Fibroblast of skin of right biceps (primary cell): Measurements from ENCODE around the gene PTPRJ.
A peak's percentile ranks its signal among the peaks of the same experiment; 100 is the strongest.
"Not testable (repeated sequence)": the region's sequence is repeated elsewhere in the genome, so short reads cannot be mapped to it uniquely, and the experiment has no call there.

ENCODE experiments used
- DNase-seq: peaks from one replicate; pipeline ENCODE4 v3.0.0-alpha.2; 2013

The PTPRJ gene

DNA sequence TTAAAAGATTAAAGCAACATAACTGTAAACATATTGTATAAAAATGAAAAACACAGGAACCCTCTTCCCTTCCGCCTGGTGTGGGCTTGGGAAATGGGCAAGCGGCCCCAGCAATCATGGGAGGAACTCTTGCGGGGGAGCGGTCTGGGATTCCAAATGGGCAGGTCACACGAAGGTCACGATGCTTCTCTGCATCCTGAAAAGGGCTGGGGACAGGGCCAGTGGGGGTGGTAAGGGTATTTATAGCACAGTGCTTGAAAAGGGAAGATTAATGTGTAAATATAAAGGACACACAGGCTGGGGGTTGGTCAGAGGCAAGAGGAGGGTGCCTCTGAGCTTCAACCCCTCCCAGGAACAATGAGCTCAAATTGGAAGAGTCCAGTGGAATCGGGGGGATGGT is 189.4 kb downstream of the PTPRJ start:
- peak; percentile 40 for DNase-seq

DNA sequence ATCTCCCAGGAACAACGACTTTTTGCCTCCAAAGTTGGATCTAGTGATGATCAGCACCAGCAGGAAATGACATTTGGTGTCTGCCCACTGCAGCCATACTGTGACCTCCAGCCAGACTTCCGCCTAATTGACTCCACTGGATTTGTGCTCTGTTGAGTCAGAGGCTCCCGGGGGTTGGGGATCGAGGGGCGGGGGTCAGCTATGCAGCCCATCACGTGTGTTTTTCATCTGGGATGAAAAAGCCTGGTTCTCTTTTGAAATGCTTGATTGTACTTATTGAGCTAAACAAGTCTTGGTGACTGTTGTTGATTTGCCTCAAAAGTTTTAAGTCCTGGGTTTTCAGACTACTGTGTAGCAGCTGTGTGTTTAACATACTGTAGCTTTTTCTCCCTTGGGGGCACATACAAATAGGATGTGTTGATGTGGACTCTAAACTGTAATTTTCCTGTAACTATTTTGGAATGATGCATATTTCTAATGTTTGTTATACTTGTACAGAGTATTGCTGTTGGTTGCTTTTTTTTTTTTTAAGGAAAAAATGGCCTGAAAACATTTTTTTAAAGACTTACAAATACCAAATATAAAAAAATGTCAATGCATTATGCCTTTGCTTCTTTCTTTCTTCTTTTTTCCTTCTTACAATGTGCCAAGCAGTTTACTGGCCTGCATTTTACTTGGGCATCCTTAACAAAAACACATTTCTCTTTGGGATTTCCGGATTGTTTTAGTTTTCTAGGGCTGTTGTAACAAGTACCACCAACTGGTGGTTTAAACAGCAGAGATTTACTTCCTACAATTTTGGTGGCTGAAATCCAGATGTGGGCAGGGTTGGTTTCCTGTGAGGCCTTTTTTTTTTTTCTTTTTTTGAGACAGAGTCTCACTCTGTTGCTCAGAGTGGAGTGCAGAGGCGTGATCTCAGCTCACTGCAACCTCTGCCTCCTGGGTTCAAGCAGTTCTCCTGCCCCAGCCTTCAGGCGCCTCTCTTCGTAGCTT is 190.2 kb downstream of the PTPRJ start:
- peak; percentile 55 for DNase-seq

DNA sequence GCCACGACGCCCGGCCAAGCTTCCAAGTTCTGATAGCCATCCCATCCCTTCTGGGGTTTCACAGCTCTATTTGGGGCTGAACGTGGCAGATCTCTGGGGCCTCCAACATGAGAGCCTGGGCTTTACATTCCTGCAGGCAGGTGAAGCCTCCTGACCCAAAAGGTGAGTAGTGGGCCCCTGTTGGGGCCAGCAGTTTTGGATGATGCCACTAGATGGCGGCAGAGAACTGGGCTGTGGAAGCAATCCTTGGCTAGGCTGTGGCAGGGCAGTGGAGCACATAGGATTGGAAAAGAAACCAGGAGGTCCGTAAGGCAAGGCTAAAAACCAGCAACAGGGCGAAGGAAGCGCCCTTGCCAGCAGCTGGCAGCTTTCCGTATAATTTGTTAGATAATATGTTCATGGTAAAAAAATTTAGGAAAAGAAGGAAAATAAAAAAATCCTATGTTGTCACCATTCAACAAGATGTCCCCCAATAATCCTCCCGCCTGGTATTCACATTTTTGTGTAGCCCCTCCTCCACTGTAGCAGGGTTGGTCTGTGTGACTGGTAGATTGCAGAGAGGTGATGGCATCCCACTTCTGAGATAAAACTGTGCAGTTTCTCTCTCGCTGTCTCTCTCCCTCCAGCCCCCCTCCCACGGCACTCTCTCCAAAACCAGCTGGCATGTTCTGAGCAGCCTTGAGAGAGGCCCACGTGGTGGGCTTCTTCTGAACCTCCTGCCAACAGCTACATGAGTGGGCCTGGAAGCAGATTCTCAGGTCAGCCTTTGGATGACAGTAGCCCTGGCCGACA is 192.7 kb downstream of the PTPRJ start:
- DNase-seq, result peak; percentile 58

DNA sequence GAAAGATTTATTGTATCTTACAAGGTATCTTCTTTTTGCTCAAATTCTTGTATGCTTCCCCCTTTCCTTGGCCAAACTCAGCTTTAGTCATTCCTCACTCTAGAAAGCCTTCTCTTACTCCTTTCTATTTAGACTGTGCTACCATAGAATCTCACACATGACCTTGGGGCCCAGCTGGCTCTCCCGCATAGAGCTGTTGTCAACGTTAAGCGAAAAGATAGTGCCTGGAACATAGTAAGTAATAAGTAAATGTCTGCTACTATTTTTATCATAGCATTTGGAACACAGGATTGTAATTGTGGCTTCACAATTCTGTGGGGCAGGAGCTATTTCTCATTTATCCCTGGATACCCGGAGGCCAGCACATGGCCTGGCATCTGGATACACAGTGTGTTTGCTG is 197.3 kb downstream of the PTPRJ start:
- no peak for DNase-seq

DNA sequence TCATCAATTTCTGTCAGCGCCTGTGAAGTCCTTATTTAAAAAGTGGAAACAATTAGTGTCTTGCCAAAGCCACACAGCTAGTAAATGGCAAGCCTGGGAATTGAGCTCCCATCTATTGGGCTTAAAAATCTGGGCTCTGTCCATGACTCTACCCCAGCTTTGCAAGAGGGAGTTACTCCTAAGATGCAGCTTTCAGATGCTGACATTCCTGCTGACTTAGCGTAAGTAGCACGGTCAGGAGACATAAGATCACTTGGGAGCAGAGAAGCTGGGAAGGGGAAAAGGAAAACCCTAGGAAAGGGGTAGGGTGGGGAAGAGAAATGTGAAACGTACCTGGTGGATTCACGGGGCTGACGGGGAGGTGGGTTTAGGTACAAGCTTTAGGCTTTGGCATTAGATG is 200.3 kb downstream of the PTPRJ start:
- no peak for DNase-seq

DNA sequence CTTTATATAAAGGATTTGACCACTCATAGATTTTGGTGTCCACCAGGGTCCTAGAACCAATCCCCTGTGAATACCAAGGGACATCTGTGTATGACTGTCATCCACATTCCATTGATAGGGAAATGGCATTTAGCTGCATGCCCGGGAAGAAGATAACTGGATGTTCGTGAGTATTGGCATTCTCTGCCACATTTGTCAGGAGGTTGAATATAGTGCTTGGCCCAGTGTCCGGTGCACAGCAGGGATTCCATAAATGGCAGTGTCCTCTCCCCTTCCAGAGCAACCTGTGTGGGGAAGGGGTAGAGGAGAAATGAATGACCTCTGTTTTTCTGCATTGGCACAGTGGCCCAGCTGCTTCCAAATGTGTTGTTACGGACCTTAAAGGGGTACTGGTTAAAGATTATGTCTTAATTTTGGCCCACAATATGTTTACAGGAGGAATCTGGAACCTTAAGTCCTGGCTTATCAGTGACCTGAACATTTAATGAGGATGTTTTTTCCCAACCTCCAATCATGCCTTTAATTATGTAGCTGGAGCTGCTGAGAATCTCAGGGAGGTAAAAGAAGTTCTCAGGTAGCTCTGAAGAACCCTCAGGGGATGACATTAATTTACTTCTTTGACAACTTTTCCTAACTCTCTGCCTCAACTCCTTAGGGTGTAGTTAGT is 202.6 kb downstream of the PTPRJ start:
- no peak for DNase-seq

DNA sequence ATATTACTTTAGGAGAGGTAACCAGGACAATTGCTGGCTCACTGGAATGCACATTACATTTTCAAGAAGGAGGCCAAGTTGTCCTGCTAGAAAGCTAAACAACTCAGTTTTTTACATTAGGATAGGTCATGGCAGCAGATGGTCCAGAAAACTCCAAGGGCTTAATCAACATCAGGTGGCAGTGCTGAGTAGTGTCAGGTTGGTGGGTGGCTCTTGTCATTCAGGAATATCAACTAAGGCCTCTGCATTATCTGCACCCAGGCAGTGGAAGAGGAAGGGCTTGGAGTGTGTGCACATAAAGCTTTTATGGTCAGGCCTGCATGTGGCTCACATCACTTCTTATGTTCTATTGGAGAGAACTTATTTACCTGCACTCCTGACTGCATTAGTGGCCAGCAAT is 204.1 kb downstream of the PTPRJ start:
- DNase-seq, result no peak

DNA sequence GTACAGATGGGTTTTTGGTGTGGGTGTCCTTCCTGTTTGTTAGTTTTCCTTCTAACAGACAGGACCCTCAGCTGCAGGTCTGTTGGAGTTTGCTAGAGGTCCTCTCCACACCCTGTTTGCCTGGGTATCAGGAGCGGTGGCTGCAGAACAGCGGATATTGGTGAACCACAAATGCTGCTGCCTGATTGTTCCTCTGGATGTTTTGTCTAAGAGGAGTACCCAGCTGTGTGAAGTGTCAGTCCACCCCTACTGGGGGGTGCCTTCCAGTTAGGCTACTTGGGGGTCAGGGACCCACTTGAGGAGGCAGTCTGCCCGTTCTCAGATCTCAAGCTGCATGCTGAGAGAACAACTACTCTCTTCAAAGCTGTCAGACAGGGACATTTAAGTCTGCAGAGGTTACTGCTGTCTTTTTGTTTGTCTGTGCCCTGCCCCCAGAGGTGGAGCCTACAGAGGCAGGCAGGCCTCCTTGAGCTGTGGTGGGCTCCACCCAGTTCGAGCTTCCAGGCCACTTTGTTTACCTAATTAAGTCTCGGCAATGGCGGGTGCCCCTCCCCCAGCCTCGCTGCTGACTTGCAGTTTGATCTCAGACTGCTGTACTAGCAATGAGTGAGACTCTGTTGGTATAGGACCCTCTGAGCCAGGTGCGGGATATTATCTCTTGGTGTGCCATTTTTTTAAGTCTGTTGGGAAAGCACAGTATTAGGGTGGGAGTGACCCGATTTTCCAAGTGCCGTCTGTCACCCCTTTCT is 210.7 kb downstream of the PTPRJ start:
- DNase-seq, result not testable (repeated sequence)

DNA sequence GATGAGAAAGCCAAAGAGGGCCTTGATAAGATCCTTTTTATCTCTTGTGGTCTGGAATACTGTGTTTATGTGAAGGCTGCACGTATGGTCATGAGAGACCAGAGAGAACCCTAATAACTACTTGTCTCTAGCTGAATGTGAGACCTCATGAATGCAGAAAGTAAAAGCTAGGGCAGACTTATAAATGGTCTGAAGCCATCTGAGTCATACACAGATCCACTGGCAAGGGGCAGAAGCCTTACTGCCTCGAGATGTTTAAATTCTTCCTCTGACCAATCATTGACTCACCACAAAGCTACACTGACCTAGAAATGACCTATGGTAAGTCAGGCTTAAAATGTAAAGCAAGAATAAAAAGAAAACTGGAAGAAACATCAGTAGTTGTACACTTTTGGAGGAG is 213.5 kb downstream of the PTPRJ start:
- no peak for DNase-seq

DNA sequence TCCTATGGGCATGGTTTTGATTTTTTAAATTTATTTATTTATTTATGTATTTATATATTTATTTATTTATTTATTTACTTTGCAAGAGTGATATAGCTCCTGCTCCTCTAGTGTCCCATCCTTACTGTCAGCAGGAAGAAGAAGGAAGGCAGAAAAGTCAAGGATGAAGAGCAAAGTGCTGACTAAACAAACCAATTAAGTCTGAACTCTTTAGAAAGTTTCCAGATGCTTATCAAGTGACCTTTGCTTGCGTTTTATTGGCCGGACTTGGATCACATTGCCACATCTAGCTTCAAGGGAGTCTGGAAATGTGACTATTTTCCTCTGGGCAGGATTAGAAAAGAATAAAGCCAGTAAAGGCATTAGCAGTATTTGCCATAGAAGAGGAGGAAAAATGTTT is 227.5 kb downstream of the PTPRJ start:
- no peak for DNase-seq

DNA sequence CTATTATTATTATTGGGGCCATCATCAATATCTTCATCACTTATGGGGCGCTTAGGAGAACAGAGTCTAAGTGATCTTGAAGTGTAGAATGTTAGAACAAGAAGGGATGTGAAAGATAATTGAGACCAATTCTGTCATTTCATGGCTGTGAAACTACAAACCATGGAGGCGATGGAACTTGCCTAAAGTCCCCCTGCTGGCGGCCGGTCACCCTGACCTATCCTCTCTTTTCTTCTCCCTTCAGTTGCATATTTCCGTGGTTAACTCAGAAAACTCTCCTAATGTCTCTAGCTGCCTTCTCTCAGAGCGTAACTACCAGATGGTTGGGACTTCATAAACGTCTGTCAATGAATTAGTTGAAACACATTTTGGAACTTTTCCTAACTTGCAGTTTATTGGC is 229.7 kb downstream of the PTPRJ start:
- no peak for DNase-seq

DNA sequence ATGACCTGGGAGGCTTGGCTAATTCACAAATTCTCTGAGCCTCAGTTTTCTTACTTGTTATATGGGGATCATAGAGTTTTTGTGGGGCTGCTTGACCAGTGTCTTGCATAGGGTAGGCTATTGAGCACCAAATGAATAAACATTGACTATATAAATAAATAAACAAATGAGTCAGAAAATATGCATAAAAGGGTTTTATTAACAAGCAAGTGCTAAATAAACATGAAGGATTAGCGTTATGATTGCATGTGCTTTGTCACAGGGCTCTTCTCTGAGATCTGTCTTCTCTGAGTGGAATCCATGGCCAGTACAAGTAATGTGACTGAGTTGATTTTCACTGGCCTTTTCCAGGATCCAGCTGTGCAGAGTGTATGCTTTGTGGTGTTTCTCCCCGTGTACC is 236.2 kb downstream of the PTPRJ start, which contains the start of gene OR4B1:
Gene OR4B1 (plus strand): TSS at position 301 of the 400 bp plus-strand sequence. CDS start 0 bp downstream, at position 301.
- no peak for DNase-seq
